SK-N-SH (cell line): ENCODE measurements around the gene DNAJC13. TPM values are rescaled to one million over a fixed set of nuclear protein-coding genes. Genes with fewer than 3 reads are reported as not detected.

Experiments
- CTCF ChIA-PET: fragments of 300-600, 350-600 bp; formaldehyde crosslinking; extraction: SDS; loops from one replicate; lab custom pipeline; 2021; lab: Yijun Ruan, JAX
- POLR2A ChIA-PET: fragments of 350-600 bp; sonication (Branson Sonifier 250); formaldehyde crosslinking; extraction: SDS; loops from one replicate; lab custom pipeline; 2020; ENCODE audit warnings: antibody characterized with exemption, inconsistent platforms; lab: Yijun Ruan, JAX
- DNase-seq: peaks from one replicate; pipeline ENCODE4 v3.0.0; 2012
- H2AFZ ChIP-seq: fragments of 200-600 bp; sonication (generic); 2 replicates; pipeline ENCODE4 v1.8.1; 2016; ENCODE audit warnings: antibody characterized with exemption, mild to moderate bottlenecking, low read depth
- H3F3A ChIP-seq: fragments of 200-600 bp; sonication (generic); replicated peaks from 2 replicates; pipeline ENCODE3; 2016; ENCODE audit warnings: antibody characterized with exemption, mild to moderate bottlenecking; ENCODE audit not compliant: insufficient read depth
- H3K27ac ChIP-seq, 2 experiments: fragments of 200-500 bp in 1 of 2; fragments of 200-600 bp in 1 of 2; sonication (Bioruptor generic) in 1 of 2; sonication (generic), shearing (Covaris generic) in 1 of 2; 2 replicates each; pipeline versions ENCODE4 v1.5.1 to v1.6.1; 2014 to 2016; ENCODE audit warnings: low read depth in 2 of 2, inconsistent platforms in 1 of 2, low read length in 1 of 2, mild to moderate bottlenecking in 1 of 2, mixed read lengths in 1 of 2
- H3K27me3 ChIP-seq: fragments of 200-600 bp; sonication (generic), shearing (Covaris generic); 2 replicates; pipeline ENCODE4 v1.6.1; 2016; ENCODE audit warnings: mixed run types; ENCODE audit not compliant: insufficient read depth
- H3K36me3 ChIP-seq, 2 experiments: fragments of 200-500 bp in 1 of 2; fragments of 200-600 bp in 1 of 2; sonication (Bioruptor generic) in 1 of 2; sonication (generic) in 1 of 2; replicated peaks in 1 of 2; 2 replicates each; pipeline versions ENCODE3 to v1.5.1; 2014 to 2016; ENCODE audit warnings: low read length in 1 of 2, mild to moderate bottlenecking in 1 of 2; ENCODE audit not compliant: insufficient read depth in 2 of 2, control insufficient read depth in 1 of 2
- H3K4me1 ChIP-seq, 2 experiments: fragments of 200-500 bp in 1 of 2; fragments of 200-600 bp in 1 of 2; sonication (Bioruptor generic) in 1 of 2; sonication (generic), shearing (Covaris generic) in 1 of 2; 2 replicates each; pipeline versions ENCODE4 v1.5.1 to v1.6.1; 2014 to 2016; ENCODE audit warnings: low read depth in 1 of 2, low read length in 1 of 2, mixed run types in 1 of 2; ENCODE audit not compliant: insufficient read depth in 2 of 2, control insufficient read depth in 1 of 2
- H3K4me2 ChIP-seq: fragments of 200-600 bp; sonication (generic), shearing (Covaris generic); 2 replicates; pipeline ENCODE4 v1.6.1; 2017; ENCODE audit warnings: mixed run types
- H3K4me3 ChIP-seq, 2 experiments: fragments of 200-500 bp in 1 of 2; fragments of 200-600 bp in 1 of 2; sonication (Bioruptor generic) in 1 of 2; sonication (generic), shearing (Covaris generic) in 1 of 2; 2 replicates each; pipeline versions ENCODE4 v1.5.1 to v1.8.1; 2014 to 2016; ENCODE audit warnings: low read depth in 2 of 2, inconsistent platforms in 1 of 2, low read length in 1 of 2, mild to moderate bottlenecking in 1 of 2, mixed read lengths in 1 of 2, moderate library complexity in 1 of 2
- H3K79me2 ChIP-seq: fragments of 200-600 bp; sonication (generic); 2 replicates; pipeline ENCODE4 v1.8.1; 2017; ENCODE audit warnings: mild to moderate bottlenecking; ENCODE audit not compliant: insufficient read depth
- H3K9ac ChIP-seq: fragments of 200-600 bp; sonication (generic); 2 replicates; pipeline ENCODE4 v1.6.1; 2017; ENCODE audit warnings: mixed run types
- H3K9me2 ChIP-seq: fragments of 200-600 bp; sonication (generic); 2 replicates; pipeline ENCODE4 v1.6.1; 2017; ENCODE audit warnings: mixed run types
- H3K9me3 ChIP-seq: fragments of 200-600 bp; sonication (generic); 2 replicates; pipeline ENCODE4 v1.6.1; 2017; ENCODE audit warnings: mixed run types, mild to moderate bottlenecking, moderate library complexity
- H4K20me1 ChIP-seq: fragments of 200-600 bp; sonication (generic); 2 replicates; pipeline ENCODE4 v1.6.1; 2017; ENCODE audit warnings: mild to moderate bottlenecking, mixed run types; ENCODE audit not compliant: insufficient read depth
- CHD2 ChIP-seq: fragments of 150-350 bp; IDR thresholded peaks from 2 replicates; pipeline ENCODE4 v1.6.1; 2018; ENCODE audit warnings: low read length; ENCODE audit not compliant: partially characterized antibody
- ELF1 ChIP-seq: IDR thresholded peaks from 2 replicates; pipeline ENCODE4 v1.4.0; 2012
- FOSL2 ChIP-seq: IDR thresholded peaks from 2 replicates; pipeline ENCODE4 v1.4.0; 2012; ENCODE audit warnings: low read depth, mild to moderate bottlenecking, moderate library complexity, borderline replicate concordance
- FOXM1 ChIP-seq: IDR thresholded peaks from 2 replicates; pipeline ENCODE4 v1.4.0; 2012; ENCODE audit warnings: low read depth, mild to moderate bottlenecking
- GABPA ChIP-seq: IDR thresholded peaks from 2 replicates; pipeline ENCODE4 v1.4.0; 2012; ENCODE audit warnings: low read depth, mild to moderate bottlenecking
- MEF2A ChIP-seq: IDR thresholded peaks from 2 replicates; pipeline ENCODE4 v1.4.0; 2012; ENCODE audit warnings: low read depth, borderline replicate concordance
- MXI1 ChIP-seq: IDR thresholded peaks from 2 replicates; pipeline ENCODE4 v1.6.1; 2012; ENCODE audit warnings: mild to moderate bottlenecking, low read depth, low read length, improper control_type of control experiment
- NFIC ChIP-seq: IDR thresholded peaks from 2 replicates; pipeline ENCODE4 v1.4.0; 2012; ENCODE audit warnings: borderline replicate concordance
- NRF1 ChIP-seq: IDR thresholded peaks from 2 replicates; pipeline ENCODE4 v1.6.1; 2012; ENCODE audit warnings: low read depth, mild to moderate bottlenecking, low read length
- RXRA ChIP-seq: IDR thresholded peaks from 2 replicates; pipeline ENCODE4 v1.4.0; 2012; ENCODE audit warnings: low read depth, mild to moderate bottlenecking, borderline replicate concordance
- SMC3 ChIP-seq: IDR thresholded peaks from 2 replicates; pipeline ENCODE4 v1.6.1; 2012; ENCODE audit warnings: low read depth, low read length, improper control_type of control experiment
- TAF1 ChIP-seq: IDR thresholded peaks from 2 replicates; pipeline ENCODE4 v1.6.1; 2012; ENCODE audit warnings: low read depth, mild to moderate bottlenecking, low read length, moderate library complexity, borderline replicate concordance
- TCF12 ChIP-seq: IDR thresholded peaks from 2 replicates; pipeline ENCODE4 v1.4.0; 2012
- YY1 ChIP-seq: IDR thresholded peaks from 2 replicates; pipeline ENCODE4 v1.4.0; 2012; ENCODE audit warnings: low read depth, mild to moderate bottlenecking
- ZBTB33 ChIP-seq: IDR thresholded peaks from 2 replicates; pipeline ENCODE4 v1.4.0; 2012; ENCODE audit warnings: low read depth, borderline replicate concordance
- polyA plus RNA-seq, 3 experiments: library from polyadenylated mRNA; depleted of rRNA; stranded (reverse); fragments of >200 nt; gene quantifications; 2 replicates each; pipeline ENCODE4 v1.2.3, GENCODE V29; 2012

Gene DNAJC13
- polyA plus RNA-seq, 1 of the 3 experiments (the other 2 are of a cell fraction): 10.8 TPM

- Histone ChIP-seq H3K4me1 (peaks cover 15 to 31% of the 10 kb centered on the region in 2 experiments; a peak in 3 of 4 replicates), H4K20me1 (no peaks in the 10 kb centered on the region), H3K27me3 (no peaks in the 10 kb centered on the region), H3K4me3 (no peak overlapping the region; a peak in 1 of 4 replicates), H3K9ac (peak overlapping the region; percentile 19; the same call in 1 of the 2 replicates), H3K9me2 (no peaks in the 10 kb centered on the region), H3K36me3 (peaks cover 9 to 25% of the 10 kb centered on the region in 2 experiments)
- TF ChIP-seq YY1: no peak
- TF ChIP-seq NRF1: no peak
- TF ChIP-seq, all 33 proteins: peak for 0
- peaks cover 34% of the 10 kb centered on the region for H3F3A ChIP-seq
- H3K4me2 ChIP-seq: peak overlapping the region; percentile 28
- CTCF ChIA-PET: no interaction called here
- POLR2A ChIA-PET: no interaction called here
- no peak overlapping the region for H2AFZ ChIP-seq
- peak overlapping the region in 1 of 2 experiments; percentile 56; a peak in 2 of 4 replicates for H3K27ac ChIP-seq
- peaks cover 82% of the 10 kb centered on the region for H3K79me2 ChIP-seq
- no peak for DNase-seq
- H3K9me3 ChIP-seq: no peaks in the 10 kb centered on the region
Measured at GRCh38 chr3:132444383-132444782, 27.1 kb downstream of the DNAJC13 start.

- no peaks in the 10 kb centered on the region for H3K9me3 ChIP-seq
- POLR2A ChIA-PET: no interaction called here
- no peak for DNase-seq
- peaks cover 17 to 31% of the 10 kb centered on the region in 2 experiments for H3K36me3 ChIP-seq
- no peak overlapping the region for H2AFZ ChIP-seq
- no peak overlapping the region for H3K9ac ChIP-seq
- no peak overlapping the region for H3K4me3 ChIP-seq
- H4K20me1 ChIP-seq: no peaks in the 10 kb centered on the region
- H3K9me2 ChIP-seq: no peaks in the 10 kb centered on the region
- H3K4me1 ChIP-seq: peaks cover 15 to 33% of the 10 kb centered on the region in 2 experiments; a peak in 3 of 4 replicates
- H3F3A ChIP-seq: peaks cover 39% of the 10 kb centered on the region
- H3K4me2 ChIP-seq: no peak overlapping the region
- H3K79me2 ChIP-seq: peaks cover 81% of the 10 kb centered on the region
- H3K27me3 ChIP-seq: no peaks in the 10 kb centered on the region
- CTCF ChIA-PET: no interaction called here
- TF ChIP-seq SMC3: no peak
- TF ChIP-seq TCF12: no peak
- no peak for TF ChIP-seq FOXM1
- TF ChIP-seq NRF1: no peak
- no peak for TF ChIP-seq GABPA
- no peak for TF ChIP-seq MEF2A
- TF ChIP-seq NFIC: no peak
- TF ChIP-seq MXI1: no peak
- TF ChIP-seq ELF1: no peak
- no peak for TF ChIP-seq FOSL2
- TF ChIP-seq RXRA: no peak
- no peak for TF ChIP-seq TAF1
- no peak for TF ChIP-seq CHD2
- TF ChIP-seq ZBTB33: no peak
- H3K27ac ChIP-seq: peak overlapping the region in 1 of 2 experiments; percentile 30; a peak in 3 of 4 replicates
Measured at GRCh38 chr3:132445817-132446216, 28.5 kb downstream of the DNAJC13 start.
